Trophoblast cell (in vitro differentiated cells and primary cell): ENCODE data around the gene PCK2.

Experiments used
- DNase-seq, 2 donors: peaks; one replicate each; pipeline ENCODE4 v3.0.0-alpha.2; 2016
- H2AFZ ChIP-seq: 2 replicates; pipeline ENCODE4 v1.6.1; 2013; ENCODE audit warnings: low read length, moderate library complexity, mild to moderate bottlenecking; ENCODE audit not compliant: insufficient read depth, poor library complexity
- H2AK5ac ChIP-seq: 2 replicates; pipeline ENCODE4 v1.6.1; 2013; ENCODE audit warnings: mild to moderate bottlenecking, low read length
- H2BK120ac ChIP-seq: 2 replicates; pipeline ENCODE4 v1.6.1; 2013; ENCODE audit warnings: low read length, mild to moderate bottlenecking, moderate library complexity; ENCODE audit not compliant: insufficient read depth, poor library complexity
- H2BK12ac ChIP-seq: 2 replicates; pipeline ENCODE4 v1.6.1; 2013; ENCODE audit warnings: mild to moderate bottlenecking, low read length, moderate library complexity
- H2BK5ac ChIP-seq: 2 replicates; pipeline ENCODE4 v1.6.1; 2013; ENCODE audit warnings: low read length, low read depth, moderate library complexity, mild to moderate bottlenecking; ENCODE audit not compliant: poor library complexity
- H3K14ac ChIP-seq: 2 replicates; pipeline ENCODE4 v1.6.1; 2013; ENCODE audit warnings: mild to moderate bottlenecking, low read length
- H3K18ac ChIP-seq: 2 replicates; pipeline ENCODE4 v1.6.1; 2013; ENCODE audit warnings: mild to moderate bottlenecking, low read length
- H3K23ac ChIP-seq: 2 replicates; pipeline ENCODE4 v1.6.1; 2013; ENCODE audit warnings: low read length
- H3K27ac ChIP-seq: 2 replicates; pipeline ENCODE4 v1.5.1; 2013; ENCODE audit warnings: low read depth, mild to moderate bottlenecking, inconsistent platforms, low read length, moderate library complexity
- H3K27me3 ChIP-seq: 2 replicates; pipeline ENCODE4 v1.6.1; 2013; ENCODE audit warnings: inconsistent platforms, mild to moderate bottlenecking, low read length, moderate library complexity; ENCODE audit not compliant: insufficient read depth
- H3K36me3 ChIP-seq, 2 experiments: 1 replicate in 1 of 2; 2 replicates in 1 of 2; pipeline ENCODE4 v1.6.1; 2013; ENCODE audit warnings: low read length in 2 of 2, mild to moderate bottlenecking in 2 of 2, moderate library complexity in 1 of 2; ENCODE audit not compliant: insufficient read depth in 2 of 2, control insufficient read depth in 1 of 2
- H3K4ac ChIP-seq: 2 replicates; pipeline ENCODE4 v1.6.1; 2013; ENCODE audit warnings: low read depth, mild to moderate bottlenecking, low read length, moderate library complexity
- H3K4me1 ChIP-seq, 2 experiments: 1 replicate in 1 of 2; 2 replicates in 1 of 2; pipeline ENCODE4 v1.6.1; 2013; ENCODE audit warnings: low read length in 2 of 2, mild to moderate bottlenecking in 2 of 2, moderate library complexity in 1 of 2; ENCODE audit not compliant: insufficient read depth in 2 of 2, control insufficient read depth in 1 of 2
- H3K4me2 ChIP-seq: 2 replicates; pipeline ENCODE4 v1.6.1; 2013; ENCODE audit warnings: inconsistent platforms, mild to moderate bottlenecking, low read length, moderate library complexity
- H3K4me3 ChIP-seq: 2 replicates; pipeline ENCODE4 v1.5.1; 2013; ENCODE audit warnings: mild to moderate bottlenecking, low read depth, low read length, inconsistent platforms
- H3K79me1 ChIP-seq: one replicate; pipeline ENCODE4 v1.6.1; 2013; ENCODE audit warnings: low read length
- H3K79me2 ChIP-seq: 2 replicates; pipeline ENCODE4 v1.6.1; 2013; ENCODE audit warnings: low read length, mild to moderate bottlenecking; ENCODE audit not compliant: control insufficient read depth, insufficient read depth, poor library complexity
- H3K9ac ChIP-seq: 2 replicates; pipeline ENCODE4 v1.6.1; 2013; ENCODE audit warnings: mild to moderate bottlenecking, low read length
- H3K9me3 ChIP-seq: 2 replicates; pipeline ENCODE4 v1.6.1; 2013; ENCODE audit warnings: low read depth, mild to moderate bottlenecking, control low read depth, inconsistent platforms, low read length; ENCODE audit not compliant: insufficient read depth
- H4K12ac ChIP-seq: 2 replicates; pipeline ENCODE4 v1.6.1; 2013; ENCODE audit warnings: low read depth, mild to moderate bottlenecking, low read length, moderate library complexity
- H4K8ac ChIP-seq: 2 replicates; pipeline ENCODE4 v1.6.1; 2013; ENCODE audit warnings: low read depth, mild to moderate bottlenecking, low read length, moderate library complexity
- H4K91ac ChIP-seq: one replicate; pipeline ENCODE4 v1.6.1; 2013; ENCODE audit warnings: low read depth, mild to moderate bottlenecking, low read length, moderate library complexity
- WGBS: extraction: QIAGEN DNeasy Blood & Tissue Kit; methylation state at CpG from one replicate; pipeline ENCODE4 v1.1.7; 2013; ENCODE audit warnings: missing lambda C conversion rate; ENCODE audit not compliant: insufficient read length, insufficient coverage; ENCODE audit errors: extremely low coverage; 5-methylcytosine and 5-hydroxymethylcytosine counted together

The PCK2 gene

GRCh38 chr14:24074625-24075484 is 19.3 kb upstream of the PCK2 start:
- WGBS = no CpG with 5 or more reads among the region's 11 CpGs
- no peak overlapping the region for H4K91ac ChIP-seq
- no peak overlapping the region for H4K8ac ChIP-seq
- peaks cover 3% of the 10 kb centered on the region for H3K9me3 ChIP-seq
- H2AFZ ChIP-seq = no peak overlapping the region
- no peaks in the 10 kb centered on the region for H3K27me3 ChIP-seq
- no peak overlapping the region for H3K27ac ChIP-seq
- no peaks in the 10 kb centered on the region for H3K79me1 ChIP-seq
- DNase-seq = no peak
- H3K14ac ChIP-seq = no peak overlapping the region
- H2BK120ac ChIP-seq = no peak overlapping the region
- no peaks in the 10 kb centered on the region for H3K79me2 ChIP-seq
- no peak overlapping the region for H3K18ac ChIP-seq
- no peak overlapping the region for H3K4me3 ChIP-seq
- H3K4me2 ChIP-seq = no peak overlapping the region
- H2BK5ac ChIP-seq = no peak overlapping the region
- H3K4ac ChIP-seq = no peak overlapping the region
- H3K9ac ChIP-seq = no peak overlapping the region
- H2BK12ac ChIP-seq = no peak overlapping the region
- H4K12ac ChIP-seq = no peak overlapping the region
- H3K36me3 ChIP-seq = no peaks in the 10 kb centered on the region
- H3K4me1 ChIP-seq = no peaks in the 10 kb centered on the region
- H3K23ac ChIP-seq = no peak overlapping the region
- no peak overlapping the region for H2AK5ac ChIP-seq

- Histone ChIP-seq H3K23ac (no peak overlapping the region), H3K4me2 (no peak overlapping the region), H2AFZ (no peak overlapping the region), H3K9ac (no peak overlapping the region), H2AK5ac (no peak overlapping the region), H3K79me2 (no peaks in the 10 kb centered on the region), H2BK5ac (no peak overlapping the region), H3K4me1 (peaks cover 0 to under 1% of the 10 kb centered on the region in 2 experiments), H3K4me3 (no peak overlapping the region), H3K27ac (no peak overlapping the region), H3K27me3 (peaks cover 2% of the 10 kb centered on the region), H4K12ac (no peak overlapping the region), H3K14ac (no peak overlapping the region), H2BK120ac (no peak overlapping the region), H2BK12ac (no peak overlapping the region), H4K91ac (no peak overlapping the region), H3K18ac (no peak overlapping the region), H3K4ac (no peak overlapping the region), H3K36me3 (no peaks in the 10 kb centered on the region), H3K9me3 (peaks cover 3% of the 10 kb centered on the region), H4K8ac (no peak overlapping the region), H3K79me1 (no peaks in the 10 kb centered on the region)
- DNase-seq = no peak
- no CpG with 5 or more reads among the region's 11 CpGs for WGBS
These were observed 18.4 kb upstream of the PCK2 start for GRCh38 chr14:24075485-24076301.

DNA sequence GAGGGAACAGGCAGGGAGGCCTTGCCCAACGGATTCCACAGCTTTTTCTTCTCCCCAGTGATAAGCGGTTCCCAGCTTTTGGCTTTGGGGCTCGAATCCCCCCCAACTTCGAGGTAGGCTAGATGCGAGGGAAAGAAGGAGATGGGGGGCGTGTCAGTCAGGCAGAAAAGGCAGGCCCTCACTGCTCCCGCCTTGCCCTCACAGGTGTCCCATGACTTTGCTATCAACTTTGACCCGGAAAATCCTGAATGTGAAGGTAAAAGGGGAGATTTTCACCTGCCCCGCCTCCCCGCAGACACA is 17.9 kb upstream of the PCK2 start:
- no peak for DNase-seq
- H2BK120ac ChIP-seq = no peak overlapping the region
- no peak overlapping the region for H3K4ac ChIP-seq
- no peak overlapping the region for H3K9ac ChIP-seq
- H4K8ac ChIP-seq = no peak overlapping the region
- no peak overlapping the region for H2AK5ac ChIP-seq
- no peak overlapping the region for H2BK12ac ChIP-seq
- H4K91ac ChIP-seq = no peak overlapping the region
- peaks cover 3% of the 10 kb centered on the region for H3K9me3 ChIP-seq
- H3K4me3 ChIP-seq = no peak overlapping the region
- H3K36me3 ChIP-seq = no peaks in the 10 kb centered on the region
- no peak overlapping the region for H3K23ac ChIP-seq
- H3K27ac ChIP-seq = no peak overlapping the region
- H3K27me3 ChIP-seq = peaks cover 8% of the 10 kb centered on the region
- H4K12ac ChIP-seq = no peak overlapping the region
- no peaks in the 10 kb centered on the region for H3K79me1 ChIP-seq
- H3K4me2 ChIP-seq = no peak overlapping the region
- no peak overlapping the region for H3K18ac ChIP-seq
- H2BK5ac ChIP-seq = no peak overlapping the region
- H3K79me2 ChIP-seq = no peaks in the 10 kb centered on the region
- no CpG with 5 or more reads among the region's 10 CpGs for WGBS
- H3K4me1 ChIP-seq = peaks cover 3 to 4% of the 10 kb centered on the region in 2 experiments
- H3K14ac ChIP-seq = no peak overlapping the region
- H2AFZ ChIP-seq = no peak overlapping the region

DNA sequence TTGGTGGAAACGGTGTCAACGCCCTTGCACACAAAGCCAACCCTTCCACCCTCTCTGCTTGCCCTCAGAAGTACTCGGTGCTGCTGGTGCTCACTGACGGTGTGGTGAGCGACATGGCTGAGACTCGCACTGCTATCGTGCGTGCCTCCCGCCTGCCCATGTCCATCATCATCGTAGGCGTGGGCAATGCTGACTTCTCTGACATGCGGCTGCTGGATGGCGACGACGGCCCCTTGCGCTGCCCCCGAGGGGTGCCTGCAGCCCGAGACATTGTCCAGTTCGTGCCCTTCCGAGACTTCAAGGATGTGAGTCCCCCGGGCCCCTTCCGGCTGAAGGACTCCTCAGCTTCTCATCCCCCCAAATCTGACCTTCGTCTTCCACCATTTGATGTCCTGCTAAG is 17.0 kb upstream of the PCK2 start:
- Histone ChIP-seq H3K79me1 (no peaks in the 10 kb centered on the region), H3K9ac (no peak overlapping the region), H2AFZ (no peak overlapping the region), H3K14ac (no peak overlapping the region), H4K8ac (no peak overlapping the region), H3K18ac (no peak overlapping the region), H3K9me3 (peaks cover 1% of the 10 kb centered on the region), H4K91ac (no peak overlapping the region), H2BK120ac (no peak overlapping the region), H3K79me2 (no peaks in the 10 kb centered on the region), H3K4me2 (no peak overlapping the region), H3K23ac (no peak overlapping the region), H3K27ac (no peak overlapping the region), H2BK5ac (no peak overlapping the region), H3K4me1 (peaks cover 3 to 6% of the 10 kb centered on the region in 2 experiments), H3K4ac (no peak overlapping the region), H2BK12ac (no peak overlapping the region), H3K27me3 (peaks cover 14% of the 10 kb centered on the region), H2AK5ac (no peak overlapping the region), H3K36me3 (no peaks in the 10 kb centered on the region), H4K12ac (no peak overlapping the region), H3K4me3 (no peak overlapping the region)
- no peak for DNase-seq
- WGBS = no CpG with 5 or more reads among the region's 23 CpGs
